SK-N-SH (cell line): ENCODE measurements around the gene SLC12A9.

Source experiments
- EP300 ChIP-seq, 2 experiments: IDR thresholded peaks; 2 replicates each; pipeline versions ENCODE4 v1.4.0 to v1.6.1; 2012; ENCODE audit warnings: borderline replicate concordance in 1 of 2, low read depth in 1 of 2, low read length in 1 of 2
- FOSL2 ChIP-seq: IDR thresholded peaks from 2 replicates; pipeline ENCODE4 v1.4.0; 2012; ENCODE audit warnings: low read depth, mild to moderate bottlenecking, moderate library complexity, borderline replicate concordance
- FOXM1 ChIP-seq: IDR thresholded peaks from 2 replicates; pipeline ENCODE4 v1.4.0; 2012; ENCODE audit warnings: low read depth, mild to moderate bottlenecking
- GABPA ChIP-seq: IDR thresholded peaks from 2 replicates; pipeline ENCODE4 v1.4.0; 2012; ENCODE audit warnings: low read depth, mild to moderate bottlenecking
- GATA2 ChIP-seq: sonication (generic); formaldehyde crosslinking; IDR thresholded peaks from 2 replicates; pipeline ENCODE4 v1.5.0; 2020; ENCODE audit warnings: mild to moderate bottlenecking, missing genetic modification reagents
- RXRA ChIP-seq: IDR thresholded peaks from 2 replicates; pipeline ENCODE4 v1.4.0; 2012; ENCODE audit warnings: low read depth, mild to moderate bottlenecking, borderline replicate concordance
- TCF12 ChIP-seq: IDR thresholded peaks from 2 replicates; pipeline ENCODE4 v1.4.0; 2012
- TF ChIP-seq, protein P1 (sequence below): fragments of 200-600 bp; sonication (generic); IDR thresholded peaks from 2 replicates; pipeline ENCODE4 v1.6.1; 2017; ENCODE audit warnings: antibody characterized with exemption, mild to moderate bottlenecking, moderate library complexity

DNA sequence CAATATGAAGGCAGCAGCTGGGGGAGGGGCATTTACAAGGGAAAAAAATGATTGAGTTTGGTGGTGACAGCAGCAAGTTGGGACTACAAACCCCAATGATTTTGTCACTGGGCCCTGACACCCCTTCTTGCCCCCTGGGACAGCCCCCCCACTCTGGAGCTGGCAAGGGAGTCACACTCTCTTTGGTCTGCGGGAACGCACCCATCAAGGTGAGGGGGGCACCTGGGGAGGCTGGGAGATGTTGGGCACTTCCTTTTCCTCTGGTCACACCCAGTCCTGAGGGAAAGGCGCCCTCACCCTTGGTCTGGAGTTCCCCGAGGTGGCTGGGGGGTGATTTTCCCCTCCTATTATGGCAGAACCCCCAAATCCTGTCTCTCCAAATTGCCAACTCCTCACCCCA is 49.6 kb upstream of the SLC12A9 start:
- no peak for TF ChIP-seq GABPA
- TF ChIP-seq, protein P1, sequence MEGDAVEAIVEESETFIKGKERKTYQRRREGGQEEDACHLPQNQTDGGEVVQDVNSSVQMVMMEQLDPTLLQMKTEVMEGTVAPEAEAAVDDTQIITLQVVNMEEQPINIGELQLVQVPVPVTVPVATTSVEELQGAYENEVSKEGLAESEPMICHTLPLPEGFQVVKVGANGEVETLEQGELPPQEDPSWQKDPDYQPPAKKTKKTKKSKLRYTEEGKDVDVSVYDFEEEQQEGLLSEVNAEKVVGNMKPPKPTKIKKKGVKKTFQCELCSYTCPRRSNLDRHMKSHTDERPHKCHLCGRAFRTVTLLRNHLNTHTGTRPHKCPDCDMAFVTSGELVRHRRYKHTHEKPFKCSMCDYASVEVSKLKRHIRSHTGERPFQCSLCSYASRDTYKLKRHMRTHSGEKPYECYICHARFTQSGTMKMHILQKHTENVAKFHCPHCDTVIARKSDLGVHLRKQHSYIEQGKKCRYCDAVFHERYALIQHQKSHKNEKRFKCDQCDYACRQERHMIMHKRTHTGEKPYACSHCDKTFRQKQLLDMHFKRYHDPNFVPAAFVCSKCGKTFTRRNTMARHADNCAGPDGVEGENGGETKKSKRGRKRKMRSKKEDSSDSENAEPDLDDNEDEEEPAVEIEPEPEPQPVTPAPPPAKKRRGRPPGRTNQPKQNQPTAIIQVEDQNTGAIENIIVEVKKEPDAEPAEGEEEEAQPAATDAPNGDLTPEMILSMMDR = no peak
- no peak for TF ChIP-seq FOXM1
- TF ChIP-seq FOSL2 = no peak
- no peak for TF ChIP-seq EP300 (IDR thresholded peaks at IDR 0.05; ENCODE audit: borderline replicate concordance in 1 of 2, low read depth in 1 of 2, low read length in 1 of 2)
- no peak for TF ChIP-seq TCF12
- TF ChIP-seq GATA2 = no peak
- TF ChIP-seq RXRA = no peak
